GM18505 (cell line): Measurements from ENCODE around the gene PAFAH1B2.

ENCODE experiments used
- ATAC-seq: cut with Tn5 transposase; IDR thresholded peaks from one replicate; pipeline ENCODE4 v1.9.1; 2021; ENCODE audit not compliant: unreplicated experiment
- POLR2A ChIP-seq: IDR thresholded peaks from 4 replicates; pipeline ENCODE4 v1.6.1; 2011; ENCODE audit warnings: borderline replicate concordance; ENCODE audit not compliant: insufficient read depth, insufficient read length; ENCODE audit errors: extremely low read depth

PAFAH1B2 gene

GRCh38 chr11:117225553-117226170 is 81.6 kb downstream of the PAFAH1B2 start:
- no peak for ATAC-seq
- TF ChIP-seq POLR2A: no peak
